HUDEP-2 (cell line): ENCODE measurements around the gene ZNF24.

ENCODE experiments used
- DNase-seq, 76 experiments: peaks; one replicate each; lab custom pipeline; 2025; ENCODE audit not compliant: unreplicated experiment in 76 of 76; lab: John Stamatoyannopoulos, UW

Gene ZNF24

GRCh38 chr18:35306588-35307250, 37.5 kb downstream of the ZNF24 start:
- DNase-seq, result no peak

- no peak for DNase-seq
Observed at GRCh38 chr18:35303610-35304009, 40.6 kb downstream of the ZNF24 start.

- DNase-seq, result no peak
Observed at GRCh38 chr18:35296060-35296459, 48.2 kb downstream of the ZNF24 start.

GRCh38 chr18:35291166-35291565, 53.1 kb downstream of the ZNF24 start:
- no peak for DNase-seq

- DNase-seq, result peak; percentile 34 to 99 (median 92)
Observed at GRCh38 chr18:35290094-35290735, 54.0 kb downstream of the ZNF24 start, which contains the start of gene ZSCAN30. ZSCAN30 (minus strand) TSS chr18:35290229; CDS start chr18:35264352, 25,877 bp downstream.

GRCh38 chr18:35289727-35290093, 54.5 kb downstream of the ZNF24 start:
- DNase-seq, result peak in 4 of 76 experiments; percentile 31 to 56 (median 38)

- no peak for DNase-seq
Observed at GRCh38 chr18:35289293-35289692, 54.9 kb downstream of the ZNF24 start.

GRCh38 chr18:35284841-35285240, 59.4 kb downstream of the ZNF24 start:
- DNase-seq, result no peak

GRCh38 chr18:35283923-35284794, 60.1 kb downstream of the ZNF24 start:
- DNase-seq, result no peak

GRCh38 chr18:35282353-35282752, 61.9 kb downstream of the ZNF24 start:
- DNase-seq, result no peak
